Measurements from ENCODE around the gene GCK. TPM values are rescaled to one million over a fixed set of nuclear protein-coding genes. Genes with fewer than 3 reads are reported as not detected.
"Not testable (repeated sequence)": the region's sequence is repeated elsewhere in the genome, so short reads cannot be mapped to it uniquely, and the experiment has no call there.

Gene GCK
- polyA plus RNA-seq, 1 experiment = 0.35 TPM

DNA sequence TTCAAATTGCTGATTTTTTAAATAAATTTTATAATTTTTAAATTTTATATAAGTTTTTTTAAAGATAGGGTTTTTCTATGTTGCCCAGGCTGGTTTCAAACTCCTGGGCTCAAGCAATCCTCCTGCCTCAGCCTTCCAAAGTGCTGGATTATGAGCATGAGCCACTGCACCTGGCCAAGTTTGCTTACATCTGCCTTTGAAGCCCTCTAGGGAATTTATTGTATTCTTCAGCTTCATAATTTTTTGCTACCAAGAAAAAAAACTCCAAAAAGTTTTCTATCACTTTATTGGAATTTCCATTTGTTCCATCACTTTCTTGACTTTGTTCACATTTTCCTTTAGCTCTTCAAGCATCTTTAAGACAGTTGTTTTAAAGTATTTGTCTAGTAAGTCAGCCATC, 62.1 kb downstream of the GCK start:
- ChIA-PET POLR2A (no interaction called here), CTCF (interaction anchor here (0.5 to 0.7 kb wide), 2 partner anchors 66 to 105 kb away, joined by 3 read pairs; no protein-coding TSS in a partner anchor)
- TF ChIP-seq, protein P1, sequence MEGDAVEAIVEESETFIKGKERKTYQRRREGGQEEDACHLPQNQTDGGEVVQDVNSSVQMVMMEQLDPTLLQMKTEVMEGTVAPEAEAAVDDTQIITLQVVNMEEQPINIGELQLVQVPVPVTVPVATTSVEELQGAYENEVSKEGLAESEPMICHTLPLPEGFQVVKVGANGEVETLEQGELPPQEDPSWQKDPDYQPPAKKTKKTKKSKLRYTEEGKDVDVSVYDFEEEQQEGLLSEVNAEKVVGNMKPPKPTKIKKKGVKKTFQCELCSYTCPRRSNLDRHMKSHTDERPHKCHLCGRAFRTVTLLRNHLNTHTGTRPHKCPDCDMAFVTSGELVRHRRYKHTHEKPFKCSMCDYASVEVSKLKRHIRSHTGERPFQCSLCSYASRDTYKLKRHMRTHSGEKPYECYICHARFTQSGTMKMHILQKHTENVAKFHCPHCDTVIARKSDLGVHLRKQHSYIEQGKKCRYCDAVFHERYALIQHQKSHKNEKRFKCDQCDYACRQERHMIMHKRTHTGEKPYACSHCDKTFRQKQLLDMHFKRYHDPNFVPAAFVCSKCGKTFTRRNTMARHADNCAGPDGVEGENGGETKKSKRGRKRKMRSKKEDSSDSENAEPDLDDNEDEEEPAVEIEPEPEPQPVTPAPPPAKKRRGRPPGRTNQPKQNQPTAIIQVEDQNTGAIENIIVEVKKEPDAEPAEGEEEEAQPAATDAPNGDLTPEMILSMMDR (IDR thresholded peaks at IDR 0.05; ENCODE audit: low read depth, low read length) = no peak
- Histone ChIP-seq H3K9me3 (ENCODE audit: control insufficient read depth, insufficient read depth, low read length) (peaks cover 12% of the 10 kb centered on the region), H3K27ac (ENCODE audit: low read depth, low read length) (no peak overlapping the region), H3K27me3 (ENCODE audit: control insufficient read depth, insufficient read depth, low read length) (peaks cover 2% of the 10 kb centered on the region), H3K4me3 (ENCODE audit: low read depth, low read length) (no peak overlapping the region)
- DNase-seq (ENCODE audit: low read depth, low spot score) = no peak

DNA sequence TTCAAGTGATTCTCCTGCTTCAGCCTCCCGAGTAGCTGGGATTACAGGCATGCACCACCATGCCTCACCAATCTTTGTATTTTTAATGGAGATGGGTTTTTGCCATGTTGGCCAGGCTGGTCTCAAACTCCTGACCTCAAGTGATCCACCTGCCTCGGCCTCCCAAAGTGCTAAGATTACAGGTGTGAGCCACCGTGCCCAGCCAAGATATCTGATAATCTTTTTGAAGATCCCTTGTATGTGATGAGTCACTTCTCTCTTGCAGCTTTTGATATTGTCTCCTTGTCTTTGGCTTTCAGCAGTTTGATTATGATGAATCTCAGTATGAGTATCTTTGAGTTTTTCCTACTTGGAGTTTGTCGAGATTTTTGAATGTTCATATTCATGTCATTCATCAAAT, 62.7 kb downstream of the GCK start:
- DNase-seq (ENCODE audit: low read depth, low spot score); H3K27ac ChIP-seq (ENCODE audit: low read depth, low read length); H3K4me3 ChIP-seq (ENCODE audit: low read depth, low read length); H3K27me3 ChIP-seq (ENCODE audit: control insufficient read depth, insufficient read depth, low read length); CTCF ChIA-PET; POLR2A ChIA-PET: not testable (repeated sequence)
- H3K9me3 ChIP-seq (ENCODE audit: control insufficient read depth, insufficient read depth, low read length) = peaks cover 12% of the 10 kb centered on the region

DNA sequence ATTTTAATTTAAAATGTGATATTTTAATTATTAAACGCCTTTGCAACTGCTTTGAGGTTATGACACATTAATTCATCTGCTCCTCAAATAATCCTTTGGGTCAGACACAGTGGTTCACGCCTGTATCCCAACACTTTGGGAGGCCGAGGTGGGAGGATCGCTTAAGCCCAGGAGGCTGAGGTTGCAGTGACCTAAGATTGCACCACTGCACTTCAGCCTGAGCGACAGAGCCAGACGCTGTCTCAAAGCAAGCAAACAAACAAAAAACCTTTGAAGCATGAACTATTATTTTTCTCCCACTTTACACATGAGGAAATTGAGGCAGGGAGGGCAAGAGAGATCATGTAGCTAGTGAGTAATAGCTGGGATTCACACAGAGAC, 64.4 kb downstream of the GCK start:
- POLR2A ChIA-PET = interaction anchor here (0.6 kb wide), 1 partner anchor 39 kb away, joined by 3 read pairs; no protein-coding TSS in a partner anchor
- peaks cover 2% of the 10 kb centered on the region for H3K27me3 ChIP-seq (ENCODE audit: control insufficient read depth, insufficient read depth, low read length)
- TF ChIP-seq, protein P1 (IDR thresholded peaks at IDR 0.05; ENCODE audit: low read depth, low read length) = no peak
- H3K27ac ChIP-seq (ENCODE audit: low read depth, low read length) = no peak overlapping the region
- DNase-seq (ENCODE audit: low read depth, low spot score) = no peak
- peaks cover 12% of the 10 kb centered on the region for H3K9me3 ChIP-seq (ENCODE audit: control insufficient read depth, insufficient read depth, low read length)
- CTCF ChIA-PET = no interaction called here
- H3K4me3 ChIP-seq (ENCODE audit: low read depth, low read length) = no peak overlapping the region

DNA sequence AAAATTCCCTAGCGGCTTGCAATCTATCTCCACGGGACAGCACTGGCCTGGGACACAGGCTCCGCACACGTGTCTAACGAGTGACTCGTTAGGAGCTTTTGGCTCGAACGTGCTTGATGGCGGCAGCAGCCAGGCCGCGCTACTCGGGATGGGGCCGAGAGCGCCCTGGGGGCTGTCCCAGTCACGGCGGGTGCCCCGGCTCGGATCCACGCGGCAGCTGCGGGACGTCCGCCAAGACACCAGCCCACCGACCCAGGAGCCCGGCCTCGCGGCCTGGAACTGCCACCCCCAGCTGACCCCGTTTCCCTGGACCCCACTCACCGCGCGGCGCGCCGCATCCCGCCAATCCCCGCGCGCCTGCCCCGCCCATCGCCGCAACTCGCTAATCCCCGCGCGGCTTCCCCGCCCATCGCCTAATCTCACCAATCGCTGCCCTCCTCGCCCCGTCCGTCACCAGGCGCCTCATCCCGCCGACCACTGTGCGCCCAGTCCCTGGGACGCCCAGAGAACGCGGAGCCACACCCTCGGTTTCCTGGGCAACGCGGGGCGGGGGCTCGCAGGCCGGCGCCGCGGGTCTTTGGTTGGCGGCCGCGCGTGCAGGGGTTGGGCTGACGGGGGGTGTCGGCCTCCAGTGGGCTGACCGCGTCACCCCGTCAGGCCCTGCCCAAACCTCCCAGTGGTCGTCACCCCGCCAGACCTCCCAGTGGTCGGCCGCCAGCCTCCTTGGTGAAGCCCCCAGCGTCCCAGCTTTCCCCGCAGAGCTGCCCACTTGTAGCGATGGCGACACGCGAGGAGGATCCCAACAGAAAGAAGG, 65.8 kb downstream of the GCK start, which contains the start of gene POLD2:
POLD2 (minus strand) TSS at position 359 of the 814 bp plus-strand sequence. CDS start 1,495 bp downstream, outside the sequence.
- H3K27ac ChIP-seq (ENCODE audit: low read depth, low read length) = peak within 1 kb of the TSS; percentile 47
- DNase-seq (ENCODE audit: low read depth, low spot score) = peak; percentile 85
- H3K9me3 ChIP-seq (ENCODE audit: control insufficient read depth, insufficient read depth, low read length) = peaks cover 11% of the 10 kb centered on the region
- POLR2A ChIA-PET = interaction anchor here (0.5 to 1.3 kb wide), 7 partner anchors 12 to 77 kb away, joined by 3 to 5 read pairs (median 3); partner anchors contain the start of gene YKT6
- CTCF ChIA-PET = interaction anchor here (1.6 to 2.4 kb wide), 2 partner anchors 37 to 72 kb away, joined by 4 to 10 read pairs; no protein-coding TSS in a partner anchor
- TF ChIP-seq, protein P1 (IDR thresholded peaks at IDR 0.05; ENCODE audit: low read depth, low read length) = no peak
- H3K4me3 ChIP-seq (ENCODE audit: low read depth, low read length) = peak within 1 kb of the TSS; percentile 77
- H3K27me3 ChIP-seq (ENCODE audit: control insufficient read depth, insufficient read depth, low read length) = no peaks in the 10 kb centered on the region

DNA sequence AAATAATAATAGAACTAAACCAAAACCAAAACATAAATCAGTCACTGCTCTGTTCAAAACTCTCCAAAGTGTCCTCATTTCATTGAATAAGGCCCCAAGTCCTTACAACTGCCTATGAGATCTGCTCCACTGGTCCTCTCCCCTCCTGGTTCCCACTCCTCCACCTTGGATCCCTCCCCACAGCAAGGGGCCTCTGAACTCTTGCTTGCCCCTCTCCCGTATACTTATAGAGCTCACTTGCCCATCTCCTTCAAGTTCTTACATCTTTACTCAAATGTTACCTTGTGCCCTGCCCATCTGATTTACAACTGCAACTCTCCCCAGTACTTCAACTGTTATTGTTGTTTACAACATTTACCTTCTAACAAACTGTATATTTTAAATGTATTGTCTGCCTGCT, 66.7 kb downstream of the GCK start:
- H3K4me3 ChIP-seq (ENCODE audit: low read depth, low read length) = peak overlapping the region; percentile 77
- ChIA-PET CTCF (interaction anchor here (0.9 to 2.4 kb wide), 3 partner anchors 36 to 73 kb away, joined by 4 to 10 read pairs (median 6); no protein-coding TSS in a partner anchor), POLR2A (interaction anchor here (0.5 to 1.3 kb wide), 8 partner anchors 11 to 78 kb away, joined by 3 to 5 read pairs (median 3); partner anchors contain the start of gene YKT6)
- TF ChIP-seq, protein P1 (IDR thresholded peaks at IDR 0.05; ENCODE audit: low read depth, low read length) = no peak
- H3K27ac ChIP-seq (ENCODE audit: low read depth, low read length) = no peak overlapping the region
- DNase-seq (ENCODE audit: low read depth, low spot score) = no peak
- H3K27me3 ChIP-seq (ENCODE audit: control insufficient read depth, insufficient read depth, low read length) = no peaks in the 10 kb centered on the region
- H3K9me3 ChIP-seq (ENCODE audit: control insufficient read depth, insufficient read depth, low read length) = peaks cover 3% of the 10 kb centered on the region; the same call in 1 of the 2 replicates

All from AG04450 (cell line).